ENCODE results near the gene IFIT5.

- TF ChIP-seq POLR2AphosphoS5 (IDR thresholded peaks at IDR 0.05; ENCODE audit: low read depth, low read length) (no peak), POLR2A (IDR thresholded peaks at IDR 0.05; ENCODE audit: low read depth, low read length) (no peak), TAF1 (IDR thresholded peaks at IDR 0.05; ENCODE audit: borderline replicate concordance, low read depth, low read length) (no peak)
Observed at GRCh38 chr10:89369156-89370105, 44.9 kb upstream of the IFIT5 start.
